Activated CD8-positive, alpha-beta memory T cell treated with anti-CD3 and anti-CD28 coated beads for 24 hours (primary cell): Measurements from ENCODE around the gene IL7R.

Source experiments
- DNase-seq: peaks from one replicate; pipeline ENCODE4 v3.0.0-alpha.2; 2020

The IL7R gene, protein sequence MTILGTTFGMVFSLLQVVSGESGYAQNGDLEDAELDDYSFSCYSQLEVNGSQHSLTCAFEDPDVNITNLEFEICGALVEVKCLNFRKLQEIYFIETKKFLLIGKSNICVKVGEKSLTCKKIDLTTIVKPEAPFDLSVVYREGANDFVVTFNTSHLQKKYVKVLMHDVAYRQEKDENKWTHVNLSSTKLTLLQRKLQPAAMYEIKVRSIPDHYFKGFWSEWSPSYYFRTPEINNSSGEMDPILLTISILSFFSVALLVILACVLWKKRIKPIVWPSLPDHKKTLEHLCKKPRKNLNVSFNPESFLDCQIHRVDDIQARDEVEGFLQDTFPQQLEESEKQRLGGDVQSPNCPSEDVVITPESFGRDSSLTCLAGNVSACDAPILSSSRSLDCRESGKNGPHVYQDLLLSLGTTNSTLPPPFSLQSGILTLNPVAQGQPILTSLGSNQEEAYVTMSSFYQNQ

DNA sequence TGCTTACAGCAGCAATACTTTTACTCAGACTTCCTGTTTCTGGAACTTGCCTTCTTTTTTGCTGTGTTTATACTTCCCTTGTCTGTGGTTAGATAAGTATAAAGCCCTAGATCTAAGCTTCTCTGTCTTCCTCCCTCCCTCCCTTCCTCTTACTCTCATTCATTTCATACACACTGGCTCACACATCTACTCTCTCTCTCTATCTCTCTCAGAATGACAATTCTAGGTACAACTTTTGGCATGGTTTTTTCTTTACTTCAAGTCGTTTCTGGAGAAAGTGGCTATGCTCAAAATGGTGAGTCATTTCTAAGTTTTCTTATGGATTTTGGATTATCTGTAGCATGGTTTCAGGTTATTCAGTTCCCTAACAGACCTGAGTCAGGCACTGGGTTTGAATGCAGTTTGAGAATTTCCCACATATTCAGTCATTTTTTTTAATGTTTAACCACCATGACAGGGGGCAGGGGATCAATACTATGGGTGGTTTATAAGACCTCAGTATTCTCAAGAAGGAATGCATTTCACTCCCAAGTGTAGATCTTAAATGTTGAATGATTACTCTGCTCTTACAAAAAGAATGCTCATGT is at the start of gene IL7R:
Gene IL7R, plus strand, starts transcription at position 127 of the 587 bp plus-strand sequence. Its CDS starts 87 bp downstream, at position 214.
- no peak for DNase-seq

DNA sequence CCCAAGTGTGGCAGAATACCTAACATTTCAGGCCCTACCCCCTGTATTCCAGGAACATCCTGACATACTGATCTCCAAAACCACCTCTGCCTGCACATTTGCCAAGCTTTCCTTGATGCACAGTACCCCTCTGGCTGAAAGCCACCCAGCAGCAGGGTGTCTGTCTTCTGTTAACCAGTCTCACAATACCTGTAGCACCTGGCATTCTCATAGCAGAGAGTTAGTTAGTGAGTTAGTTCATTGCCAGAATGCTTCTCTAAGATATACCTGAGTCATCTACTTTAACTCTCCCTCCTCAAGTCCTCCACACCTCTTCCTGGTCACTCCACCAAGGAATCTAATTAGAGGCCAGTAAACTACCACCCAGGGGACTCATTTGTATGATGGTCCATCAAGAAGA is 46.1 kb upstream of the IL7R start:
- no peak for DNase-seq

DNA sequence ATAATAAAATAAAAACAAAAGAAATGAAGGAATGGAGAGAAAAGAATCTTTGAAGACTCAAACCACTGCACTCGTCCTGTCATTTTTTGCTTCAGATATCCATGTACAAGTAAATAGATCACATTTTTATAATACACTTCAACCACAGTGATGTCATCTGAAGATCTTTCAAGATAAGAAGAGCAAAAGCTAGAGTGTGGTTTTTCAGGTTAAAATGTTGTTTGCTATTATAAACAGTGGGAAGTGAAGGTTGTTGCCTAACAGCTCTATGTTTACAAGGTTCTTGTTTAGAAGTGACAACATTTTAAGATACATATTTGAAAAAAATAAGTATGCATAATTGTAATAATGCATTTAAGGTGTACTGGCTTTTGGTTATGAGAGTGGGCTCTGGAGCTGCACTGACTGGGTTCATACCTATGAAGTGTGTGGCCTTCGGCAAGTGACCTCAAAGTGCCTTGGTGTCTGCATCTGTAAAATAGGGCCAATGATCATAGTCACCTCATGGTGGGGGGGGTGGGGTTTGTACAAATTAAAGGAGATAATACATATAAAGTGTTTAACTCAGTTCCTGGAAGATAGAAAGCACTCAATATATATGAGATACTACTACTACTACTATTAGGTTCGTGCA is 45.5 kb upstream of the IL7R start:
- no peak for DNase-seq

DNA sequence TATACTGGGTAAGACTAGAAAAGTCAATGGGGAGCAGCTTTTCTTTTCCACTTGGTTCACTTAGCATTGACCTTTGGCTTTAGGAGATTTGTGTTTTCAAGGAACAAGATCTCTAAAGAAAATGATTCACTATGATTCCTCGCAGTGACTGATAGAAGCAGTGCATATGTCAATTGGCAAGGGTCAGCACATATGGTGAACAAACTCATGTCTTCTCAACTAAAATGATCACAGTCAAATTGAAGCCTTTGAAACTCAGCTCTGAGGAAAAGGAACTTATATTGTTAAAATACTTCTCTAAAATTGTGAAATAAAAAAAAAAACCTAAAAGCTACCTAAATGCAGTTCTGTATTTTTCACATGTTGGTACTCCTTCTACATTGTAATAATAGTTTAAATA is 43.2 kb upstream of the IL7R start:
- no peak for DNase-seq

DNA sequence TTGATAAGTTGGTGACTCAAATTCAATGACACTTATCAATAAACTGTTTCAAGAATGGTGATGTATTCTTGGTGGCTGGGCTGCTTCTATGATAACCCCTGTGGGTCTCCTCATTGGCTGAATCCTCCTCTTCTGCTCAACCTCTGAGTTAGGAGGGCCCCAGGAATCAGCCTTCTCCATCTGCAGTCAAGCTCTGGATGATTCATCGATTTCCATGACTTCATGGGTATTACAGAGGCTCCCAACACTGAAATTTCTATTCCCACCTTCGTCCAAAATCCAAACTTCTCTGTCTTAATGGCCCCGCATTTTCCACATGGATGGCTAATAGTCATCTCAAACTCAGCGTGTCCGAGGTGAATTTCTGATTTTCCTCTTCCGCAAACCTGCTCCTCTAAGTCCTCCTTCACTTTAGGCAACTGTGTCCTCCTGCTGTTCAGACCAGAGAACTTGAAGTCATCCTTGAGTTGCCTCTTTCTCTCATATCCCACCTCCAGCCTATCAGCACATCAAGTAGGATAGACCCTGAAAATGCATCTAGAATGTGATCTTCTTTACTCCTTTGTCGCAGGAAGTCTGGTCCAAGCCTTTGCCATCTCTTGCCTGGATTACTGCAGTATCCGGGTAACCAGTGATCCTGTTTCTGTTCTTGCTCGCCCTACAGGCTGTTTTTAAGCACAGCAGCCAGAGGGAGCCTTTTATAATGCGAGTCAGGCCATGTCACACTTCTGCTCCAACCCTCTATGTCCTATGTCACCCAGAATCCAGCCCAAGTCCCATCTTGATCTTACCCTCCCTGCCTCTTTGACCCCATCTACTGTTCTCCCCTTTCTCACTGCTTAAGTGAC is 41.4 kb upstream of the IL7R start:
- no peak for DNase-seq

DNA sequence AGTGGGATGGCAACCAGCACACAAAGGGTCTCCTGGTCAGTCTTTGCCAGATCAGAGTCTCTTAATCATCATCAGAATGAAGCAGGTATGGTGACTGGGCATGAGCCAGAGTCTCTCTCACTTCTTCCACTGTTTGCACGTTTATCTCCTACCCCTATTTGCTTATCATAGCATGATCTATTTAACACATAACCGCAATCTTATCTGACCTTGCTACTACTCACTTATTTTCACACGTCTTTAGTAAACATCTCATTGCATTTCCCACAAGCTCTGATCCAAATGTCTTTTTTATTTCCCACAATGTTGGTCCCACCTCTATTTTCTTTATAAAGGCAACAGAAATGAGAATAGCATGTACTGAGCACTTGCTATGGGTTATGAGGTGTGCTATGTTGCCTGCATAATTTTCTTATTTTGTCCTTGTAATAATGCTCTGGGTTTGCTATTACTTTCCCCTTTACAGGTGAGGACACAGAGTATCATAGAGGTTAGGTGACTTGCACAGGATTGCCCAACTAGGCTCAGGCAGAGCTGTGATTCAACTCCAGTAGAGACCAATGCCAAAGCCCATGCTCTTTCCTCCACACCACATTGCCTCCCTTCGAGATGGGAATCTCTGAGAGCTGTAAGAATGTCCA is 39.7 kb upstream of the IL7R start:
- no peak for DNase-seq

DNA sequence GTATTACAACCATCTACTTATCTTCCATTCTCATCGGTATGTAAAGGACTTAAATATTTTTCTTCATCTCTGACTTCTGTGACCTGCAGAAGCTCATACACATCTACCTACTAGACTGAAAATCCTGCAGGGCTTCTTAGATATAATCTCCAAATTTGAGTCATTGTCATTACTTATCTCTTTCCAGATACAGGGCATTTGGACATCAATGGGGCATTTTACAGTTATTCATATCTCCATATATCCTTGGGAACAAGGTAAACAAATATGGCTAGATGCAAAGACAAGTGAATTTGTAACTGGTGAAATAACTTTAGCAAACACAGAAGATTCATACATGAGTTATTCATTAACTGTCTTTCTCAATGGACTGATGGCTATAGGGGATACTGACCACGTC is 37.7 kb upstream of the IL7R start:
- DNase-seq, result no peak

DNA sequence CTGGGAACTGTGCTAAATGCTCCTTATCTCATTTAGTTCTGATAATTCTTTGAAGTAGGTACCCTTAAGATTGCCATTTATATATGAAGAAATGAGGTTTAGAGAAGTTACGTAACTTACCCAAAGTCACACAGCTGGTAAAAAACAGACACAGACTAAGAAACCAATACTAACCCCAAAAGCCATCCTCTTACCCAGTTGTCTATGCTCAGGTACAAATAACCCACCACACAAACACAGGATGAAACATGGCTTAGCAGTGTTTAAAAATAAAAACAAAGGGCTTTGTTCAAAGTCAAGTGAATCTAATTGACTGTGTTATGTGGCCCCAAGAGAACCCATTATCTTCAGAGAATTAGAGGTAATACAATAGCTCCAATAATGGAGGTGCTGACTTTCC is 37.0 kb upstream of the IL7R start:
- no peak for DNase-seq

DNA sequence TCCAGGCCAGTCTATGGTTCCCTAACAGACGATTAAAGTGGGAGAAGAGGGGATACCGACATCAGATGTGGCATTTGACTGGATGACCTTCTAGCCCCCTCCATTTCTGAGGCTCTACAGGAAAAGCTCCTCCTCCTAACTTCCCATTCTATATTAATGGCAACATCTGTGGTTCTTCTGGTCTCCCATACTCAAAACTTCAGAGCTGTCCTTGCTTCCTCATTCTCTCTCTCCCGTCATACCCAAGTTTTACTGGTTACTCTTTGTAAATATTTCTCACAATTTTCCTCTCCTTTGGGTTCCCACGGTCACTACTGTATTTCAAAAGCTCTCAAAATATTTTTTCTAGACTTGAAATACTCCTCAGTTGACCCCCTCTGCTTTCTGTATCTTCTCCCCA is 36.0 kb upstream of the IL7R start:
- DNase-seq, result no peak

DNA sequence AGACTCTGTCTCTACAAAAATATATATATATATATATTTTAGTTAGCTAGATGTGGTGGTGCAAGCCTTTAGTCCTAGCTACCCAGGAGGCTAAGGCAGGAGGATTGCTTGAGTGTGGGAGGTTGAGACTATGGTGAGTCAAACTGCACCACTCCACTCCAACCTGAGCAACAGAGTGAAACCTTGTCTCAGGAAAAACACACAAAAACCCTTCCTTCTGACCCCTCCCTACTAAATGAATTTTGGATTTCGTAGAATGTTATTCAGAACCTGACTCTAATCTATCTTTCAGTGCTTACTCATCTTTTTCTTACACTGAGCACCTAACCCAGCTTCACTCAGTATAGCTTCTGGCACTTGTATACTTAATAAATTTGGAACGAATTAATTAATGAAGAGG is 35.2 kb upstream of the IL7R start:
- no peak for DNase-seq

DNA sequence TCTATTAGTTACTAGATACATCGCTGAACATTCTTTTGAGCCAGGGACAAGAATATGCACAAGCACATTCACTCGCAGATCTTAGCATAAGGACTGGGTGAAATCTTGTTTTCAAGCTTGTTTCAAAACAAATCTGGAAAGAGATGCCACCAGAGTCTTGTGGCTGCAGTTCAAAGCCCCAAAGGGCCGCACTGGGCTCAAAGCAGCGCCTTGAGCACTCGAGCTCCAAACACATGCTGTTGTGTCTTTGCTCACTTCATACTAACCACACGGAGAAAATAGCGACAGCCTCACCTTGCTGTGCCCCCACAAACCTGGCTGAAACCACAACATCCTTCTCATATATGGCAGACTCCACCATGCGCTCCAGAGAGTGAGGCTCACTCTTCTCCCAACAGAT is 34.2 kb upstream of the IL7R start:
- peak; percentile 73 for DNase-seq

DNA sequence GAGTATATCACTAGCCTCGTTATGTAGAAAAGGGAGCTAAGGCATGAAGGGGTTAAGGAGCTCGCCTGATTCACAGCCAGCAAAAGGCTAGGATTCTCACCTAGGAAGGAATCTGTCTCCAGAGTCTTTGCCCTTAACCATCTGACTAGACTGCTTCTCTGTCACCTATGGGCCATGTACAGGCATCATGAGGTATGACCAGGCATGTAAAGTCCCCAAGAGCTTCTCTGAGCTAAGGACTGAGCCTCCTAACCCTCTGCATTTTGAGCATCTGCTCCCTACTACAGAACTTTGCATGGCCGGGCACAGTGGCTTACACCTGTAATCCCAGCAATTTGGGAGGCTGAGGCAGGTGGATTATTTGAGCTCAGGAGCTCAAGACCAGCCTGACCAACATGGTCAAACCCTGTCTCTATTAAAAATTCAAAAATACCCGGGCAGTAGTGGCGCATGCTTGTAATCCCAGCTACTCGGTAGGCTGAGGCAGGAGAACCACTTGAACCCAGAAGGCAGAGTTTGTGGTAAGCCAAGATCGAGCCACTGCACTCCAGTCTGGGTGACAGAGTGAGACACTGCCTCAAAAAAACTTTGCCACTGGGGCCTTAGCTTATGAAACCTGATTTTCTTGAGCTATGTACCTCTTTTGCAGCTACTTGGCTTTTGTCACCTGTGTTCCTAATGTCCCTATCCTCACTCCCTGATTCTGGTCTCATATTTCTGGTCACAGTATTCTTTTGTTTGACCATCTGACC is 33.2 kb upstream of the IL7R start:
- no peak for DNase-seq

DNA sequence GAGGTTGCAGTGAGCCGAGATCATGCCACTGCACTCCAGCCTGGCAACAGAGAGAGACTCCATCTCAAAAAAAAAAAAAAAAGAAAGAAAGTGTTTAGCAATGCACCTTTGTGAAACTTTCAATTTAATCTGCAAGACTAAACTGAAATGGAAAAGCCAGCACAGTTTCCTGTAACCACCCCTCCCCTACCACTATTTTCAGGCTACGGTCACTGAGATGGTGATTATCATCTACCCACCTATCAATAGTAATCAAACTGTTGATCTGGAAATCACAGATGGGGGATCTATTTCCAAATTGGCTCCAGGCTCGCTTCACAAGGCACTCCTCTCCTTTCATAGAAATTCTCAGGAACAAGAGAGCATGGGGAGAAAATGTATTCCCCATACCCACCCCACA is 30.6 kb upstream of the IL7R start:
- no peak for DNase-seq

DNA sequence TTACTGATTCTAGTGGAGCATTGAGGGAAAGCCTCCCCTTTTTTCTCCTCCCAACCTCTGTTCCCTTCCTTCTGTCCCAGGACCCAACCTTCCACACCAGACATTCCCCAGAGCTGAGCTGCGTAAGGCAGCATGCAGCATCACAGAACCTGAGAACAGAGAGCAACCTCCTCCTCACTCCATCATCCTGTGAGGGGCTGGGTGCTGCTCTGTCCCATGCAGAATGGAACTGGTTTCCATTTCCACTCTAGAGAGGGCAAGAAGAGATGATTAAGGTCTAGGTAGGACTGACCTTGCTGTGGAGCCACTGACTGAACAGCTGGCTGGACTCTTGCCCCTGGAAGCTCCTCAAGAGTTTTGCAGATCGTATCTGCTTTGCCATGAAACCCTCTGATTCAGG is 30.1 kb upstream of the IL7R start:
- no peak for DNase-seq

DNA sequence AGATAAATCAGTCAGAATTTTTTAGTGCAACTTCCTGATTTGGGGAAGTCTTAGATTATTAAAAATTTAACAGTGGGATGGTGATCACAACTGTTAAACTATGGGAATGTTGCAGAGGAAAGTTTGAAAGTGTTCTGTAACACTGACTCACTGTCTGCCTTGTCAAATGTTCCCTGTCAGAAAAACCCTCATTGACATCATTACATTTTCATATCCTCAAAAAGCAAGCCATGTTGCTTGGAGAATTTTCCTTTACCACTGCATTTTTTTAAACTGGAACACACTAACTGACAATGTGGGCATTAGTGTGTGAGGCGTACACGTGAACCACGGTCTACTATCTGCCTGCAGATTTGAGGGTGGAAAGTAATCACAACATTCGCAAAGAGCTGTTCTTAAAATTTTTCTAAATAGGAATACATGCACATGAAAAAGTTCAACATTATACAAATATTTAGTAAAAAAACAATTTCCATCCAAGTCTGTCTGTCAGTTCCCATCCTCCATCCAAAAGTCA is 28.6 kb upstream of the IL7R start:
- DNase-seq, result no peak

DNA sequence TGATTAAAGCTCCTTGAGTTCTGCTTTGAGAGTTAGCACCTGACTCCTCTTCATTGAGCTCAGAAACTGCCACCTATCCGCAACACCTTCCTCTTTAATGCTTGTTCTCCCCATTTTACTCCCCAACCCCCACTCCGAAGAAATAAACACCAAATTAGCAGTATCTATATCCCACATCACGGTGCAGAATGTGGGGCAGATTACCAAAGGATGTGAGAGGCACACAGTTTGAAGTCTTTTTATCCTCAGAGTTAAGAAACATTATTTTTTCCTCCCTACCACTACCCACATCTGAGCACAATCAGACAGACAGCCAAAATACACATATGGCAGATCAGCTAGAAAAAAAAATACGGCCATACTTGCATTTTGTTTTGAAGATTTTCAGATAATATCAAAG is 26.1 kb upstream of the IL7R start:
- DNase-seq, result no peak

DNA sequence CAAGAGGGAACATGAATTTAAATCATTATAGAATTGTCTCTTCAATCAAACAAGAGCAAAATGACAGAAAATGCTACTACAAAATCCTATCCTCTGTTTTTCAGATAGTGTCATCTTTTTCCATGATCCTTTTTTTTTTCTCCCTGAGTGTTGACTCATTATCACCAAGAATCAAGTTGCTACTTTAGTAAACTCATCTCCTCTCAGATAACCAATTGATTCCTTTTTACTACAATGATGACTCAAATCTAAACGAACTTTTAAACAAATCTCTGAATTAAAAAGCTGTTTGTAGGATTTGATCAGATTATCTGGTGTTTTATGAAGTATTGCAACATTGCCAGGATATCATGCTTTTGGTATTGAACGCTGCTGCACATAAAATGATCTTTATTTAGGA is 23.9 kb upstream of the IL7R start:
- no peak for DNase-seq

DNA sequence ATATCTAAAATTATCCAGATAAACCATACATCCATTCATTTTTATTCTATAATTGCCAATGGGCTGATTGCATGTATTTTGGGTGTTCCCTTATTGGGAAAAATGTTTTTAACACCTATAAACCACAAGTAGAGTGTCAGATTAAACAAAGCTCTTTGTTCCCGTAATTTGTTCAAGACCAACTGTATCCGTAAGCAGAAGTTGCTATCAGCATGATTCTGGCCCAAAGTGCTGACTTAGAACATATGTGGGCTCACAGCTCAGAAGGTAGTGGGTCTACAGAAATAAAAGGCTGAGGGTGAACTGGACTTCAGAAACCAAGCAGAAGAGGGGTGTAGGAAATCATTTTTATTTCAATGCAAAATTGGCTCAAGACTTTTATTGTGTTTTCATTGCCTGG is 23.5 kb upstream of the IL7R start:
- no peak for DNase-seq

DNA sequence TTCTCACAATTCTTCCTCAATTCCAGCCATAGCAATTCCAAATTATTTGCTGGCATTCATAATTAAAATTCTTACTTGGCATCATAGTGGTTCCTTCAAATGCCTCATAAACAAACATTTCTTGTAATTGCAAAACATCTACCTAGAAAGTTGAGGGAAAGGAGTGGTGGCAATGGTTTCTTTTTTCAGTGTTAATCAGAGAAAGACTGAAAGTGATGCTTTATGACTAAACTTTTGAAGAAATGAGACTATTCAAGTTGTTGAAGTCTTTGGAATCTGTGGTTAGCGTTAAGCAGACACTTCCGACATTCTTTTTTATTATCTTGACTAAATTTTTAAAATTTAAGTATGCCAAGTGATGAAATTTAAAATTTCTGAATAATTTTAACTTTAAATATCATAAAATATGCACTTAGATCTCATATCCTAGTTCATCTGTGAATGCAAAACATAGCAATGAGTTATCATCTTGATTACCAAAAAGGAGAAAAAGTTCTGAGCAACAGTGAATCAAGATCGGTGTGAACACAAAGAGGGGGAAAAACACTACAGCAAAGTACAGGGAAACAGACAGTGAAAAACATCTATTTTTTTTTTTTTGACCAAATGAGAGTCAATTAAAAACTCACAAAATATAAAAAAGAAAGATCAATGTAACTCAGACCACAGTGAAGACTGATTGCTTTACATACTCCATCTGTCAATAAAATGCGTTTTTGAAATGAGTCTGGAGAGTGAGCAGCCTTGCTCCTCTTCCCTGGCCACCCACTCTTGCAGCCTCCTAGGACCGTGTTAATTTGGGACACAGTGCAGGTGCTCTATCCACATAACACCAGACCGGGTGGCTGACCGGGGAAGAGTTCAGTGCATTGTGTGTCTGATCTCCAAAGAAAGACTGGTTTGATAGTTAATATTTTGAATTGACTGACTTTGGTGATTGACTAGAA is 20.6 kb upstream of the IL7R start:
- peak; percentile 77 for DNase-seq

DNA sequence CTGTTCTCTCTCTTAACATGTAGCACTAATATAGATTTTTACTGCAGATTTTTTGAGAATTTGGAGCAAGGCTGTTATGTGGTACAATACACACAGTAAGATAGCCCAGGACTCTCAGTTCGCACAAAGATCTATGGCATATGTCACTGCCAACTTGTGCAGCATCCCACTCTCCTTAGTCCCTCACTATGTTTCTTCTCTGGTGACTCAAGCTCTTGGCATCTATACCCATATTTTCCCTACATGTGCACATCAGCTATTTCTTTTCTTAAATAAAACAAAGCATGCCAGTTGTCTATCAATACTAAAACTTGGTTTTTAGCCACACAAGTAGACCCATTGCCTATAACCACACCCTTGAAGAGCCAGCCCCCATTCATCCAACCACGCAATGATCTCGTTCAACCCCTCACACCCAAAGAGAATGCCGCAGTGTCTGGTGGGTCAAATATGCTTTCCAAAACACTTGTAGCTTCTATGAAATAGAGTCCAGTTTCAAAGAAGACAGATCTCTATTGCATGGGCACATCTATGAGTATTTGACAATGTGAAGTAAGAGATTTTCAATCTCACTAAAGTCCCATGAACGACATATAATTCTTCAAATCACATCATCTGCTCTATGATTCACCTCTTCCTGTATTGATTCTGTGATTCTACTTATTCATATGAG is 18.2 kb upstream of the IL7R start:
- no peak for DNase-seq
